Suprapubic skin (tissue), 4 donors: ENCODE results near the gene IL23R.

Experiments
- EP300 ChIP-seq: sonication (generic); formaldehyde crosslinking; IDR thresholded peaks from one replicate; pipeline ENCODE4 v1.6.1; 2017; ENCODE audit warnings: antibody characterized with exemption
- POLR2A ChIP-seq, 2 donors: fragments of 450-650 bp; IDR thresholded peaks; one replicate each; pipeline ENCODE4 v1.6.1; 2017; ENCODE audit warnings: antibody characterized with exemption in 2 of 2, mild to moderate bottlenecking in 2 of 2, moderate library complexity in 2 of 2
- POLR2AphosphoS5 ChIP-seq, 3 donors: sonication (generic); formaldehyde crosslinking; IDR thresholded peaks; one replicate each; pipeline ENCODE4 v1.6.1; 2017; ENCODE audit warnings: antibody characterized with exemption in 3 of 3
- TF ChIP-seq, protein P1 (sequence below), 2 donors: fragments of 200-600 bp in 1 of 2; fragments of 450-650 bp in 1 of 2; sonication (generic) in 1 of 2; IDR thresholded peaks; one replicate each; pipeline ENCODE4 v1.5.1; 2016 to 2019; ENCODE audit warnings: antibody characterized with exemption in 2 of 2, mild to moderate bottlenecking in 1 of 2, moderate library complexity in 1 of 2

DNA sequence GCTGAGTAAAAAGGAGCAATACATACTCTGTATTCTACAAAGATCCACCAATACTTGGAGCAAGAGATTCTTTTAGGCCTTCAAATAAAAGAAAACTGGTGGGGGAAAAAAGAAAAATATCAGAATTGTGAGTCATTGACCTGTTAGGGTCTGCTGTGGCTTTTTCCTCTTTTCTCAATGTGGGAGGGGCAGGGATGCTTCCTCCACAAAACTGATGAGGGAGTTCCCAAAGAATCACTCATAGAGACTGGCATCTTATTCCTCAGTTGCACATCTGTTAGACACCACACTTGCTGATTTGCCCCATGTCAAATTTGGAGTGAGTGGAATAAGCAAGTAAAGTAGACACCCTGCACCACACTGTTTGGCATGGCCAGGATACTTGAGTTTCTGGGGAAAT lies 48.1 kb upstream of the IL23R start:
- TF ChIP-seq, protein P1, sequence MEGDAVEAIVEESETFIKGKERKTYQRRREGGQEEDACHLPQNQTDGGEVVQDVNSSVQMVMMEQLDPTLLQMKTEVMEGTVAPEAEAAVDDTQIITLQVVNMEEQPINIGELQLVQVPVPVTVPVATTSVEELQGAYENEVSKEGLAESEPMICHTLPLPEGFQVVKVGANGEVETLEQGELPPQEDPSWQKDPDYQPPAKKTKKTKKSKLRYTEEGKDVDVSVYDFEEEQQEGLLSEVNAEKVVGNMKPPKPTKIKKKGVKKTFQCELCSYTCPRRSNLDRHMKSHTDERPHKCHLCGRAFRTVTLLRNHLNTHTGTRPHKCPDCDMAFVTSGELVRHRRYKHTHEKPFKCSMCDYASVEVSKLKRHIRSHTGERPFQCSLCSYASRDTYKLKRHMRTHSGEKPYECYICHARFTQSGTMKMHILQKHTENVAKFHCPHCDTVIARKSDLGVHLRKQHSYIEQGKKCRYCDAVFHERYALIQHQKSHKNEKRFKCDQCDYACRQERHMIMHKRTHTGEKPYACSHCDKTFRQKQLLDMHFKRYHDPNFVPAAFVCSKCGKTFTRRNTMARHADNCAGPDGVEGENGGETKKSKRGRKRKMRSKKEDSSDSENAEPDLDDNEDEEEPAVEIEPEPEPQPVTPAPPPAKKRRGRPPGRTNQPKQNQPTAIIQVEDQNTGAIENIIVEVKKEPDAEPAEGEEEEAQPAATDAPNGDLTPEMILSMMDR (IDR thresholded peaks at IDR 0.05) = no peak
- TF ChIP-seq POLR2AphosphoS5 (IDR thresholded peaks at IDR 0.05) (no peak), POLR2A (IDR thresholded peaks at IDR 0.05) (no peak), EP300 (no peak)
